ENCODE data around the gene ARVCF.

DNA sequence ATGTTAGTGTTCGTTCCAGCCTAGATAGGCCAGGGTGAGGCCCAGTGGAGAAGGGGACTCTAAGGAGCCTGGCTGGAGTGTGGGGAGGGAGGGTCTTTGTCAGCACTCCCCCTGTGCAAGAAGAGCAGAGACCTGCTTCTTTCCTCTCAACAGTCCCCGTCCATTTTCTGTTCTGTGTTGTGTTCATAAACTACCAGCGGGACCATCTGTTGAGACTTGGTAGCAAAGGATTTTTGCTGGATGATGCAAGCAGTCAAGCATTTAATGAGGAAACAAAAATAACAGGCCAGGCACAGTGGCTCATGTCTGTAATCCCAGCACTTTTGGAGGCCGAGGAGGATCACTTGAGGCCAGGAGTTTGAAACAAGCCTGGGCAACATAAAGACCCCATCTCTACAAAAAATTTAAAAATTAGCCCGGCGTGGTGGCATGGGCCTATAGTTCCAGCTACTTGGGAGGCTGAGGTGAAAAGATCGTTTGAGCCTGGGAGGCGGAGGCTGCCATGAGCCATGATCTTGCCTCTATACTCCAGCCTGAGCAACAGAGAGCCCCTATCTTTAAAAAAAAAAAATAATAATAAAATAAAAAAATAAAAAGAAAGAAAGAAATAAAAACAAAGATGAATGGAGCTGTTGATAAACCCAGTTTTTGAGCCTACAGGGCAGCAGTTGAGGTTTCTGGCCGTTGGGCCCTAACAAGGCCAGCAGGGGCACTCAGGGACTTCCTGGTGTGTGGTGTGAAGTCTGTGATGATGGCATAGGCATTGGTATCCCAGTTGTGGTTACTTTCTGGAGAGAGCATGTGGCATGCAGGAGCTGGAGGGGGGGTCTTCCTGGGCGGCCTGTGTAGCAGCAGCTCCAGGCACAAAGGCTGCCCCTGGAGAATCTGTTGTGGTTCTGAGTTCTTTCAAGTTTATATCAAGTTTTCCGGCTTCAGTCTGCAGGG, 73.3 kb downstream of the ARVCF start:
- TF ChIP-seq, protein P1, sequence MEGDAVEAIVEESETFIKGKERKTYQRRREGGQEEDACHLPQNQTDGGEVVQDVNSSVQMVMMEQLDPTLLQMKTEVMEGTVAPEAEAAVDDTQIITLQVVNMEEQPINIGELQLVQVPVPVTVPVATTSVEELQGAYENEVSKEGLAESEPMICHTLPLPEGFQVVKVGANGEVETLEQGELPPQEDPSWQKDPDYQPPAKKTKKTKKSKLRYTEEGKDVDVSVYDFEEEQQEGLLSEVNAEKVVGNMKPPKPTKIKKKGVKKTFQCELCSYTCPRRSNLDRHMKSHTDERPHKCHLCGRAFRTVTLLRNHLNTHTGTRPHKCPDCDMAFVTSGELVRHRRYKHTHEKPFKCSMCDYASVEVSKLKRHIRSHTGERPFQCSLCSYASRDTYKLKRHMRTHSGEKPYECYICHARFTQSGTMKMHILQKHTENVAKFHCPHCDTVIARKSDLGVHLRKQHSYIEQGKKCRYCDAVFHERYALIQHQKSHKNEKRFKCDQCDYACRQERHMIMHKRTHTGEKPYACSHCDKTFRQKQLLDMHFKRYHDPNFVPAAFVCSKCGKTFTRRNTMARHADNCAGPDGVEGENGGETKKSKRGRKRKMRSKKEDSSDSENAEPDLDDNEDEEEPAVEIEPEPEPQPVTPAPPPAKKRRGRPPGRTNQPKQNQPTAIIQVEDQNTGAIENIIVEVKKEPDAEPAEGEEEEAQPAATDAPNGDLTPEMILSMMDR (IDR thresholded peaks at IDR 0.05; ENCODE audit: low read depth, low read length, poor library complexity, severe bottlenecking) = no peak
- TF ChIP-seq EZH2phosphoT487 (IDR thresholded peaks at IDR 0.05; ENCODE audit: borderline replicate concordance, low read length) = no peak
